SK-N-SH (cell line): ENCODE measurements around the gene IL2RA. TPM values are rescaled to one million over a fixed set of nuclear protein-coding genes. Genes with fewer than 3 reads are reported as not detected.

ENCODE experiments used
- CTCF ChIA-PET: fragments of 300-600, 350-600 bp; formaldehyde crosslinking; extraction: SDS; loops from one replicate; lab custom pipeline; 2021; lab: Yijun Ruan, JAX
- POLR2A ChIA-PET: fragments of 350-600 bp; sonication (Branson Sonifier 250); formaldehyde crosslinking; extraction: SDS; loops from one replicate; lab custom pipeline; 2020; ENCODE audit warnings: antibody characterized with exemption, inconsistent platforms; lab: Yijun Ruan, JAX
- DNase-seq: peaks from one replicate; pipeline ENCODE4 v3.0.0; 2012
- H2AFZ ChIP-seq: fragments of 200-600 bp; sonication (generic); 2 replicates; pipeline ENCODE4 v1.8.1; 2016; ENCODE audit warnings: antibody characterized with exemption, mild to moderate bottlenecking, low read depth
- H3F3A ChIP-seq: fragments of 200-600 bp; sonication (generic); replicated peaks from 2 replicates; pipeline ENCODE3; 2016; ENCODE audit warnings: antibody characterized with exemption, mild to moderate bottlenecking; ENCODE audit not compliant: insufficient read depth
- H3K27ac ChIP-seq, 2 experiments: fragments of 200-500 bp in 1 of 2; fragments of 200-600 bp in 1 of 2; sonication (Bioruptor generic) in 1 of 2; sonication (generic), shearing (Covaris generic) in 1 of 2; 2 replicates each; pipeline versions ENCODE4 v1.5.1 to v1.6.1; 2014 to 2016; ENCODE audit warnings: low read depth in 2 of 2, inconsistent platforms in 1 of 2, low read length in 1 of 2, mild to moderate bottlenecking in 1 of 2, mixed read lengths in 1 of 2
- H3K27me3 ChIP-seq: fragments of 200-600 bp; sonication (generic), shearing (Covaris generic); 2 replicates; pipeline ENCODE4 v1.6.1; 2016; ENCODE audit warnings: mixed run types; ENCODE audit not compliant: insufficient read depth
- H3K36me3 ChIP-seq, 2 experiments: fragments of 200-500 bp in 1 of 2; fragments of 200-600 bp in 1 of 2; sonication (Bioruptor generic) in 1 of 2; sonication (generic) in 1 of 2; replicated peaks in 1 of 2; 2 replicates each; pipeline versions ENCODE3 to v1.5.1; 2014 to 2016; ENCODE audit warnings: low read length in 1 of 2, mild to moderate bottlenecking in 1 of 2; ENCODE audit not compliant: insufficient read depth in 2 of 2, control insufficient read depth in 1 of 2
- H3K4me1 ChIP-seq, 2 experiments: fragments of 200-500 bp in 1 of 2; fragments of 200-600 bp in 1 of 2; sonication (Bioruptor generic) in 1 of 2; sonication (generic), shearing (Covaris generic) in 1 of 2; 2 replicates each; pipeline versions ENCODE4 v1.5.1 to v1.6.1; 2014 to 2016; ENCODE audit warnings: low read depth in 1 of 2, low read length in 1 of 2, mixed run types in 1 of 2; ENCODE audit not compliant: insufficient read depth in 2 of 2, control insufficient read depth in 1 of 2
- H3K4me2 ChIP-seq: fragments of 200-600 bp; sonication (generic), shearing (Covaris generic); 2 replicates; pipeline ENCODE4 v1.6.1; 2017; ENCODE audit warnings: mixed run types
- H3K4me3 ChIP-seq, 2 experiments: fragments of 200-500 bp in 1 of 2; fragments of 200-600 bp in 1 of 2; sonication (Bioruptor generic) in 1 of 2; sonication (generic), shearing (Covaris generic) in 1 of 2; 2 replicates each; pipeline versions ENCODE4 v1.5.1 to v1.8.1; 2014 to 2016; ENCODE audit warnings: low read depth in 2 of 2, inconsistent platforms in 1 of 2, low read length in 1 of 2, mild to moderate bottlenecking in 1 of 2, mixed read lengths in 1 of 2, moderate library complexity in 1 of 2
- H3K79me2 ChIP-seq: fragments of 200-600 bp; sonication (generic); 2 replicates; pipeline ENCODE4 v1.8.1; 2017; ENCODE audit warnings: mild to moderate bottlenecking; ENCODE audit not compliant: insufficient read depth
- H3K9ac ChIP-seq: fragments of 200-600 bp; sonication (generic); 2 replicates; pipeline ENCODE4 v1.6.1; 2017; ENCODE audit warnings: mixed run types
- H3K9me2 ChIP-seq: fragments of 200-600 bp; sonication (generic); 2 replicates; pipeline ENCODE4 v1.6.1; 2017; ENCODE audit warnings: mixed run types
- H3K9me3 ChIP-seq: fragments of 200-600 bp; sonication (generic); 2 replicates; pipeline ENCODE4 v1.6.1; 2017; ENCODE audit warnings: mixed run types, mild to moderate bottlenecking, moderate library complexity
- H4K20me1 ChIP-seq: fragments of 200-600 bp; sonication (generic); 2 replicates; pipeline ENCODE4 v1.6.1; 2017; ENCODE audit warnings: mild to moderate bottlenecking, mixed run types; ENCODE audit not compliant: insufficient read depth
- CTCF ChIP-seq: fragments of 200-600 bp; sonication (generic); IDR thresholded peaks from 2 replicates; pipeline ENCODE4 v1.6.1; 2017; ENCODE audit warnings: antibody characterized with exemption, mild to moderate bottlenecking, moderate library complexity
- ELF1 ChIP-seq: IDR thresholded peaks from 2 replicates; pipeline ENCODE4 v1.4.0; 2012
- EP300 ChIP-seq, 2 experiments: IDR thresholded peaks; 2 replicates each; pipeline versions ENCODE4 v1.4.0 to v1.6.1; 2012; ENCODE audit warnings: borderline replicate concordance in 1 of 2, low read depth in 1 of 2, low read length in 1 of 2
- JUND ChIP-seq: IDR thresholded peaks from 2 replicates; pipeline ENCODE4 v1.4.0; 2012
- MXI1 ChIP-seq: IDR thresholded peaks from 2 replicates; pipeline ENCODE4 v1.6.1; 2012; ENCODE audit warnings: mild to moderate bottlenecking, low read depth, low read length, improper control_type of control experiment
- NRF1 ChIP-seq: IDR thresholded peaks from 2 replicates; pipeline ENCODE4 v1.6.1; 2012; ENCODE audit warnings: low read depth, mild to moderate bottlenecking, low read length
- POLR2AphosphoS5 ChIP-seq: IDR thresholded peaks from 2 replicates; pipeline ENCODE4 v1.6.1; 2012; ENCODE audit warnings: low read depth, low read length
- RCOR1 ChIP-seq: fragments of 150-350 bp; IDR thresholded peaks from 2 replicates; pipeline ENCODE4 v1.6.1; 2017; ENCODE audit warnings: antibody characterized with exemption, low read length
- REST ChIP-seq: IDR thresholded peaks from 2 replicates; pipeline ENCODE4 v1.6.1; 2012; ENCODE audit warnings: mild to moderate bottlenecking, low read depth, low read length, moderate library complexity
- RFX5 ChIP-seq: IDR thresholded peaks from 2 replicates; pipeline ENCODE4 v1.6.1; 2012; ENCODE audit warnings: mild to moderate bottlenecking, improper control_type of control experiment, low read length
- SMC3 ChIP-seq: IDR thresholded peaks from 2 replicates; pipeline ENCODE4 v1.6.1; 2012; ENCODE audit warnings: low read depth, low read length, improper control_type of control experiment
- TCF12 ChIP-seq: IDR thresholded peaks from 2 replicates; pipeline ENCODE4 v1.4.0; 2012
- USF2 ChIP-seq: fragments of 150-350 bp; IDR thresholded peaks from 2 replicates; pipeline ENCODE4 v1.6.1; 2017; ENCODE audit warnings: antibody characterized with exemption, low read length, low read depth, borderline replicate concordance
- ZBTB33 ChIP-seq: IDR thresholded peaks from 2 replicates; pipeline ENCODE4 v1.4.0; 2012; ENCODE audit warnings: low read depth, borderline replicate concordance
- WGBS: methylation state at CpG from one replicate; pipeline ENCODE4 v1.1.6; 2017; ENCODE audit warnings: low lambda C conversion rate; 5-methylcytosine and 5-hydroxymethylcytosine counted together
- polyA plus RNA-seq, 3 experiments: library from polyadenylated mRNA; depleted of rRNA; stranded (reverse); fragments of >200 nt; gene quantifications; 2 replicates each; pipeline ENCODE4 v1.2.3, GENCODE V29; 2012

IL2RA gene
- polyA plus RNA-seq, 1 of the 3 experiments (the other 2 are of a cell fraction), result not detected

- Histone ChIP-seq H3K36me3 (no peaks in the 10 kb centered on the region), H3F3A (no peaks in the 10 kb centered on the region), H3K9ac (no peak overlapping the region), H3K9me3 (no peaks in the 10 kb centered on the region), H2AFZ (no peak overlapping the region), H3K79me2 (no peaks in the 10 kb centered on the region), H3K27me3 (peaks cover 29% of the 10 kb centered on the region; the same call in 1 of the 2 replicates), H3K4me1 (no peaks in the 10 kb centered on the region), H3K4me2 (no peak overlapping the region), H3K4me3 (no peak overlapping the region), H3K9me2 (no peaks in the 10 kb centered on the region), H4K20me1 (no peaks in the 10 kb centered on the region), H3K27ac (no peak overlapping the region)
- 54% methylated on average over 4 of the region's 4 CpGs for WGBS
- CTCF ChIA-PET, result interaction anchor here (1.1 to 1.2 kb wide), 2 partner anchors 21 to 335 kb away, joined by 3 to 7 read pairs; no protein-coding TSS in a partner anchor
- DNase-seq, result no peak
- POLR2A ChIA-PET, result no interaction called here
- TF ChIP-seq SMC3, result no peak
- no peak for TF ChIP-seq JUND
- no peak for TF ChIP-seq USF2
- TF ChIP-seq CTCF, result no peak
- TF ChIP-seq EP300 (IDR thresholded peaks at IDR 0.05; ENCODE audit: borderline replicate concordance in 1 of 2, low read depth in 1 of 2, low read length in 1 of 2), result no peak
- no peak for TF ChIP-seq ZBTB33
- no peak for TF ChIP-seq TCF12
- TF ChIP-seq MXI1, result no peak
- no peak for TF ChIP-seq RFX5
- TF ChIP-seq POLR2AphosphoS5, result no peak
- no peak for TF ChIP-seq ELF1
- no peak for TF ChIP-seq REST
- no peak for TF ChIP-seq RCOR1
- no peak for TF ChIP-seq NRF1
- TF ChIP-seq, all 33 proteins: peak for 0
Measured at GRCh38 chr10:6065835-6066234, 3.7 kb upstream of the IL2RA start.
